SK-N-SH (cell line): Measurements from ENCODE around the gene PRIM1. TPM values are rescaled to one million over a fixed set of nuclear protein-coding genes. Genes with fewer than 3 reads are reported as not detected.

Experiments used
- CTCF ChIA-PET: fragments of 300-600, 350-600 bp; formaldehyde crosslinking; extraction: SDS; loops from one replicate; lab custom pipeline; 2021; lab: Yijun Ruan, JAX
- POLR2A ChIA-PET: fragments of 350-600 bp; sonication (Branson Sonifier 250); formaldehyde crosslinking; extraction: SDS; loops from one replicate; lab custom pipeline; 2020; ENCODE audit warnings: antibody characterized with exemption, inconsistent platforms; lab: Yijun Ruan, JAX
- DNase-seq: peaks from one replicate; pipeline ENCODE4 v3.0.0; 2012
- H2AFZ ChIP-seq: fragments of 200-600 bp; sonication (generic); 2 replicates; pipeline ENCODE4 v1.8.1; 2016; ENCODE audit warnings: antibody characterized with exemption, mild to moderate bottlenecking, low read depth
- H3F3A ChIP-seq: fragments of 200-600 bp; sonication (generic); replicated peaks from 2 replicates; pipeline ENCODE3; 2016; ENCODE audit warnings: antibody characterized with exemption, mild to moderate bottlenecking; ENCODE audit not compliant: insufficient read depth
- H3K27ac ChIP-seq, 2 experiments: fragments of 200-500 bp in 1 of 2; fragments of 200-600 bp in 1 of 2; sonication (Bioruptor generic) in 1 of 2; sonication (generic), shearing (Covaris generic) in 1 of 2; 2 replicates each; pipeline versions ENCODE4 v1.5.1 to v1.6.1; 2014 to 2016; ENCODE audit warnings: low read depth in 2 of 2, inconsistent platforms in 1 of 2, low read length in 1 of 2, mild to moderate bottlenecking in 1 of 2, mixed read lengths in 1 of 2
- H3K27me3 ChIP-seq: fragments of 200-600 bp; sonication (generic), shearing (Covaris generic); 2 replicates; pipeline ENCODE4 v1.6.1; 2016; ENCODE audit warnings: mixed run types; ENCODE audit not compliant: insufficient read depth
- H3K36me3 ChIP-seq, 2 experiments: fragments of 200-500 bp in 1 of 2; fragments of 200-600 bp in 1 of 2; sonication (Bioruptor generic) in 1 of 2; sonication (generic) in 1 of 2; replicated peaks in 1 of 2; 2 replicates each; pipeline versions ENCODE3 to v1.5.1; 2014 to 2016; ENCODE audit warnings: low read length in 1 of 2, mild to moderate bottlenecking in 1 of 2; ENCODE audit not compliant: insufficient read depth in 2 of 2, control insufficient read depth in 1 of 2
- H3K4me1 ChIP-seq, 2 experiments: fragments of 200-500 bp in 1 of 2; fragments of 200-600 bp in 1 of 2; sonication (Bioruptor generic) in 1 of 2; sonication (generic), shearing (Covaris generic) in 1 of 2; 2 replicates each; pipeline versions ENCODE4 v1.5.1 to v1.6.1; 2014 to 2016; ENCODE audit warnings: low read depth in 1 of 2, low read length in 1 of 2, mixed run types in 1 of 2; ENCODE audit not compliant: insufficient read depth in 2 of 2, control insufficient read depth in 1 of 2
- H3K4me2 ChIP-seq: fragments of 200-600 bp; sonication (generic), shearing (Covaris generic); 2 replicates; pipeline ENCODE4 v1.6.1; 2017; ENCODE audit warnings: mixed run types
- H3K4me3 ChIP-seq, 2 experiments: fragments of 200-500 bp in 1 of 2; fragments of 200-600 bp in 1 of 2; sonication (Bioruptor generic) in 1 of 2; sonication (generic), shearing (Covaris generic) in 1 of 2; 2 replicates each; pipeline versions ENCODE4 v1.5.1 to v1.8.1; 2014 to 2016; ENCODE audit warnings: low read depth in 2 of 2, inconsistent platforms in 1 of 2, low read length in 1 of 2, mild to moderate bottlenecking in 1 of 2, mixed read lengths in 1 of 2, moderate library complexity in 1 of 2
- H3K79me2 ChIP-seq: fragments of 200-600 bp; sonication (generic); 2 replicates; pipeline ENCODE4 v1.8.1; 2017; ENCODE audit warnings: mild to moderate bottlenecking; ENCODE audit not compliant: insufficient read depth
- H3K9ac ChIP-seq: fragments of 200-600 bp; sonication (generic); 2 replicates; pipeline ENCODE4 v1.6.1; 2017; ENCODE audit warnings: mixed run types
- H3K9me2 ChIP-seq: fragments of 200-600 bp; sonication (generic); 2 replicates; pipeline ENCODE4 v1.6.1; 2017; ENCODE audit warnings: mixed run types
- H3K9me3 ChIP-seq: fragments of 200-600 bp; sonication (generic); 2 replicates; pipeline ENCODE4 v1.6.1; 2017; ENCODE audit warnings: mixed run types, mild to moderate bottlenecking, moderate library complexity
- H4K20me1 ChIP-seq: fragments of 200-600 bp; sonication (generic); 2 replicates; pipeline ENCODE4 v1.6.1; 2017; ENCODE audit warnings: mild to moderate bottlenecking, mixed run types; ENCODE audit not compliant: insufficient read depth
- CHD2 ChIP-seq: fragments of 150-350 bp; IDR thresholded peaks from 2 replicates; pipeline ENCODE4 v1.6.1; 2018; ENCODE audit warnings: low read length; ENCODE audit not compliant: partially characterized antibody
- CTCF ChIP-seq: fragments of 200-600 bp; sonication (generic); IDR thresholded peaks from 2 replicates; pipeline ENCODE4 v1.6.1; 2017; ENCODE audit warnings: antibody characterized with exemption, mild to moderate bottlenecking, moderate library complexity
- ELF1 ChIP-seq: IDR thresholded peaks from 2 replicates; pipeline ENCODE4 v1.4.0; 2012
- FOXM1 ChIP-seq: IDR thresholded peaks from 2 replicates; pipeline ENCODE4 v1.4.0; 2012; ENCODE audit warnings: low read depth, mild to moderate bottlenecking
- GATA2 ChIP-seq: sonication (generic); formaldehyde crosslinking; IDR thresholded peaks from 2 replicates; pipeline ENCODE4 v1.5.0; 2020; ENCODE audit warnings: mild to moderate bottlenecking, missing genetic modification reagents
- IRF3 ChIP-seq: fragments of 150-350 bp; IDR thresholded peaks from 2 replicates; pipeline ENCODE4 v1.6.1; 2016; ENCODE audit warnings: mild to moderate bottlenecking, low read depth, low read length
- MAX ChIP-seq: IDR thresholded peaks from 2 replicates; pipeline ENCODE4 v1.4.0; 2012; ENCODE audit warnings: low read depth
- NFIC ChIP-seq: IDR thresholded peaks from 2 replicates; pipeline ENCODE4 v1.4.0; 2012; ENCODE audit warnings: borderline replicate concordance
- POLR2AphosphoS5 ChIP-seq: IDR thresholded peaks from 2 replicates; pipeline ENCODE4 v1.6.1; 2012; ENCODE audit warnings: low read depth, low read length
- RAD21 ChIP-seq: IDR thresholded peaks from 2 replicates; pipeline ENCODE4 v1.6.1; 2012; ENCODE audit warnings: mild to moderate bottlenecking, low read length
- REST ChIP-seq: IDR thresholded peaks from 2 replicates; pipeline ENCODE4 v1.6.1; 2012; ENCODE audit warnings: mild to moderate bottlenecking, low read depth, low read length, moderate library complexity
- RXRA ChIP-seq: IDR thresholded peaks from 2 replicates; pipeline ENCODE4 v1.4.0; 2012; ENCODE audit warnings: low read depth, mild to moderate bottlenecking, borderline replicate concordance
- SIN3A ChIP-seq: IDR thresholded peaks from 2 replicates; pipeline ENCODE4 v1.6.1; 2012; ENCODE audit warnings: low read depth, mild to moderate bottlenecking, low read length, moderate library complexity, borderline replicate concordance
- TAF1 ChIP-seq: IDR thresholded peaks from 2 replicates; pipeline ENCODE4 v1.6.1; 2012; ENCODE audit warnings: low read depth, mild to moderate bottlenecking, low read length, moderate library complexity, borderline replicate concordance
- TCF12 ChIP-seq: IDR thresholded peaks from 2 replicates; pipeline ENCODE4 v1.4.0; 2012
- ZBTB33 ChIP-seq: IDR thresholded peaks from 2 replicates; pipeline ENCODE4 v1.4.0; 2012; ENCODE audit warnings: low read depth, borderline replicate concordance
- WGBS: methylation state at CpG from one replicate; pipeline ENCODE4 v1.1.6; 2017; ENCODE audit warnings: low lambda C conversion rate; 5-methylcytosine and 5-hydroxymethylcytosine counted together
- polyA plus RNA-seq, 3 experiments: library from polyadenylated mRNA; depleted of rRNA; stranded (reverse); fragments of >200 nt; gene quantifications; 2 replicates each; pipeline ENCODE4 v1.2.3, GENCODE V29; 2012

PRIM1 gene
- polyA plus RNA-seq, 1 of the 3 experiments (the other 2 are of a cell fraction), result 10.9 TPM

GRCh38 chr12:56694161-56694560 is 58.0 kb downstream of the PRIM1 start:
- no peak overlapping the region for H3K4me3 ChIP-seq
- H3K27me3 ChIP-seq, result no peaks in the 10 kb centered on the region
- ChIA-PET CTCF (no interaction called here), POLR2A (no interaction called here)
- H3F3A ChIP-seq, result peaks cover 9% of the 10 kb centered on the region
- H3K4me1 ChIP-seq, result peaks cover 4 to 6% of the 10 kb centered on the region in 2 experiments; a peak in 2 of 4 replicates
- DNase-seq, result no peak
- H4K20me1 ChIP-seq, result no peaks in the 10 kb centered on the region
- H3K36me3 ChIP-seq, result no peaks in the 10 kb centered on the region
- H3K9me3 ChIP-seq, result no peaks in the 10 kb centered on the region
- no peak overlapping the region for H3K9ac ChIP-seq
- no peaks in the 10 kb centered on the region for H3K79me2 ChIP-seq
- H2AFZ ChIP-seq, result no peak overlapping the region
- WGBS, result 80% methylated on average over 5 of the region's 5 CpGs
- H3K27ac ChIP-seq, result no peak overlapping the region
- no peaks in the 10 kb centered on the region for H3K9me2 ChIP-seq
- no peak overlapping the region for H3K4me2 ChIP-seq
- TF ChIP-seq IRF3, result no peak
- no peak for TF ChIP-seq RAD21
- TF ChIP-seq CTCF, result no peak
- no peak for TF ChIP-seq SIN3A
- TF ChIP-seq ZBTB33, result no peak
- TF ChIP-seq TCF12, result no peak
- no peak for TF ChIP-seq TAF1
- no peak for TF ChIP-seq ELF1
- TF ChIP-seq RXRA, result no peak
- no peak for TF ChIP-seq CHD2
- no peak for TF ChIP-seq NFIC
- no peak for TF ChIP-seq REST
- TF ChIP-seq GATA2, result no peak
- TF ChIP-seq MAX, result no peak
- TF ChIP-seq POLR2AphosphoS5, result no peak
- TF ChIP-seq FOXM1, result no peak
